Measurements from ENCODE around the gene ZNF44.

Gene ZNF44

GRCh38 chr19:12261554-12261953 lies 33.1 kb downstream of the ZNF44 start:
- DNase-seq (ENCODE audit: low read depth in 2 of 2), result no peak

GRCh38 chr19:12260861-12261260 lies 33.8 kb downstream of the ZNF44 start:
- no peak for DNase-seq (ENCODE audit: low read depth in 2 of 2)

- DNase-seq (ENCODE audit: low read depth in 2 of 2), result no peak
Observed at GRCh38 chr19:12260236-12260635, 34.4 kb downstream of the ZNF44 start.

- DNase-seq (ENCODE audit: low read depth in 2 of 2), result no peak
Observed at GRCh38 chr19:12255372-12255771, 39.3 kb downstream of the ZNF44 start.

- DNase-seq (ENCODE audit: low read depth in 2 of 2), result no peak
Observed at GRCh38 chr19:12247644-12248222, 47.0 kb downstream of the ZNF44 start.

- no peak for DNase-seq (ENCODE audit: low read depth in 2 of 2)
Observed at GRCh38 chr19:12244370-12244769, 50.3 kb downstream of the ZNF44 start.

GRCh38 chr19:12237143-12237839 lies 57.4 kb downstream of the ZNF44 start:
- no peak for DNase-seq (ENCODE audit: low read depth in 2 of 2)

- DNase-seq (ENCODE audit: low read depth in 2 of 2), result no peak
Observed at GRCh38 chr19:12232961-12233360, 61.7 kb downstream of the ZNF44 start.

GRCh38 chr19:12230751-12231733 lies 63.6 kb downstream of the ZNF44 start:
- no peak for DNase-seq (ENCODE audit: low read depth in 2 of 2)

- no peak for DNase-seq (ENCODE audit: low read depth in 2 of 2)
Observed at GRCh38 chr19:12229990-12230389, 64.7 kb downstream of the ZNF44 start.

GRCh38 chr19:12224676-12225075 lies 70.0 kb downstream of the ZNF44 start:
- DNase-seq (ENCODE audit: low read depth in 2 of 2), result no peak

- DNase-seq (ENCODE audit: low read depth in 2 of 2), result no peak
Observed at GRCh38 chr19:12222980-12223630, 71.6 kb downstream of the ZNF44 start.

All from stimulated activated CD4-positive, alpha-beta T cell treated with anti-CD3 and anti-CD28 coated beads, Interleukin-4, amount 100 ng/mL, for 48 hours (primary cell).